HepG2 (cell line): ENCODE measurements around the gene SPATA13.

Source experiments
- HNF4A ChIP-seq: sonication (generic); formaldehyde crosslinking; IDR thresholded peaks from 2 replicates; pipeline ENCODE4 v1.4.0; 2020; ENCODE audit warnings: missing genetic modification reagents
- PRPF4 ChIP-seq: fragments of 200-400 bp; formaldehyde crosslinking; IDR thresholded peaks from 2 replicates; pipeline ENCODE4 v1.6.1; 2016; ENCODE audit warnings: low read length, low read depth; ENCODE audit not compliant: poor library complexity, severe bottlenecking
- TBP ChIP-seq: sonication (generic); formaldehyde crosslinking; IDR thresholded peaks from 2 replicates; pipeline ENCODE4 v1.5.0; 2020; ENCODE audit warnings: missing genetic modification reagents
- TCF12 ChIP-seq, 2 experiments: fragments of 450-650 bp in 1 of 2; sonication (generic) in 1 of 2; formaldehyde crosslinking in 1 of 2; IDR thresholded peaks; 2 replicates each; pipeline versions ENCODE4 v1.6.1 to v1.8.0; 2017 to 2022; ENCODE audit warnings: antibody characterized with exemption in 1 of 2, mild to moderate bottlenecking in 1 of 2, missing genetic modification reagents in 1 of 2, moderate library complexity in 1 of 2
- ZNF513 ChIP-seq: sonication (generic); formaldehyde crosslinking; conservative IDR thresholded peaks from 2 replicates; pipeline ENCODE4 v1.5.0; 2020; ENCODE audit warnings: missing genetic modification reagents
- ZNF549 ChIP-seq: sonication (generic); formaldehyde crosslinking; IDR thresholded peaks from 2 replicates; pipeline ENCODE4 v1.5.0; 2020; ENCODE audit warnings: missing genetic modification reagents

GRCh38 chr13:24142886-24143285 lies 17.6 kb upstream of the SPATA13 start:
- TF ChIP-seq PRPF4: no peak
- no peak for TF ChIP-seq ZNF549 (CRISPR knock-in tag)
- TF ChIP-seq HNF4A (CRISPR knock-in tag): no peak
- no peak for TF ChIP-seq TBP (CRISPR knock-in tag)
- TF ChIP-seq ZNF513 (CRISPR knock-in tag): no peak
- no peak for TF ChIP-seq TCF12 (IDR thresholded peaks at IDR 0.05)
- no peak for TF ChIP-seq TCF12 (CRISPR knock-in tag; IDR thresholded peaks at IDR 0.05)
